Endothelial cell of coronary artery (primary cell): Measurements from ENCODE around the gene ZNF26. TPM values are rescaled to one million over a fixed set of nuclear protein-coding genes. Genes with fewer than 3 reads are reported as not detected.

Experiments used
- total RNA-seq: library from RNA; depleted of rRNA; stranded (reverse); fragments of >200 nt; gene quantifications from 2 replicates; pipeline ENCODE4 v1.2.3, GENCODE V29; 2014

ZNF26 gene, protein sequence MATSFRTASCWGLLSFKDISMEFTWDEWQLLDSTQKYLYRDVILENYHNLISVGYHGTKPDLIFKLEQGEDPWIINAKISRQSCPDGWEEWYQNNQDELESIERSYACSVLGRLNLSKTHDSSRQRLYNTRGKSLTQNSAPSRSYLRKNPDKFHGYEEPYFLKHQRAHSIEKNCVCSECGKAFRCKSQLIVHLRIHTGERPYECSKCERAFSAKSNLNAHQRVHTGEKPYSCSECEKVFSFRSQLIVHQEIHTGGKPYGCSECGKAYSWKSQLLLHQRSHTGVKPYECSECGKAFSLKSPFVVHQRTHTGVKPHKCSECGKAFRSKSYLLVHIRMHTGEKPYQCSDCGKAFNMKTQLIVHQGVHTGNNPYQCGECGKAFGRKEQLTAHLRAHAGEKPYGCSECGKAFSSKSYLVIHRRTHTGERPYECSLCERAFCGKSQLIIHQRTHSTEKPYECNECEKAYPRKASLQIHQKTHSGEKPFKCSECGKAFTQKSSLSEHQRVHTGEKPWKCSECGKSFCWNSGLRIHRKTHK
- total RNA-seq: 10.0 and 12.1 TPM in 2 replicates

GRCh38 chr12:132986001-132986884 is at the start of gene ZNF26:
Gene ZNF26, plus strand, starts transcription at chr12:132986367. Its CDS starts 474 bp downstream, at chr12:132986841.

GRCh38 chr12:132956011-132956788 is 30.0 kb upstream of the ZNF26 start, which contains the start of gene ZNF605:
Gene ZNF605, minus strand, starts transcription at chr12:132956306. Its CDS starts 10,671 bp downstream, at chr12:132945635.

DNA sequence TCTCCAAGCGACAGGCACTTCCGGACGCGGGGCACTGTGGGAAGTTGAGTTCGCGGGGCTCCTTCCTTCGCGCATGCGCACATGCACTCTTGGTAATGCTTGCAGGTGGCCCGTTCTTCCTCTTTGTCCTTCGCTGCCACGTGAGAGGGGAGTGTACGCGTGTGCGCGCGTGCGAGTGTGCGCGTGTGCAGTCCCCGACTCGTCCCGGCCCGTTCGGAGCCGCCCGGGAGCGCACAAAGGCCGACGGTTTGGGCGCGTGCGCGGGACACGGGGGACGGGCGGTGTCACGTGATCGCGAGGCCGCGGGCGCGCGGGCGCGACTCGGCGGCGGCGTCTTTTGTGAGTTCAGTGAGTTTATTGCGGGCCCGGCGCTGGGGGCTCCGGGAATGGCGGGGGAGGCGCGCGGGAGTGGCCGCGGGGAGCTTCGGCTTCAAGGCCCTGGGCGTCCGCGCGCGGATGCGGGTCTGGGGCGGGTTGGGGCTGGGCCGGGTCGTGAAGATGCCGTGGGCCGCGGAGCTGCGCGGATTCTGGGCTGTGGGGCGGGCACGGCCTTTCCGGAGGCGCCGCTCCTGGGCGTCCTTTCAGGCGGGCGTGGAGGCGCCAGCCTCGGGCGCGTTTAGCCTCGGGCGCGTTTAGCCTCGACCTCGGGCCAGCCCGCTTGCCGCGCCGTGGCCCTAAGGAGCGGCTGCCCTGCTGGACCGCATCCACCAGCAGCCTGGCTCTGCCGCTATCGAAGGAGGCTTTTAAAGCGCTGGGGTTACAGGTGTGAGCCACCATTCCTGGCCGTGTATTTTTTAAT is 51.2 kb downstream of the ZNF26 start, which contains the start of gene ZNF84:
ZNF84 (plus strand) TSS at position 303 of the 799 bp plus-strand sequence. CDS start 3,959 bp downstream, outside the sequence.

Other genes starting within 250 kb of the ZNF26 start
- 63.6 and 76.9 TPM in 2 replicates for gene ANKLE2, start 224.5 kb upstream of the ZNF26 start, total RNA-seq
- 91.4 and 123 TPM in 2 replicates for gene GOLGA3, start 157.5 kb upstream of the ZNF26 start, total RNA-seq
- 34.7 and 48.0 TPM in 2 replicates for gene CHFR, start 98.8 kb upstream of the ZNF26 start, total RNA-seq
- gene ZNF605, start 30.1 kb upstream of the ZNF26 start, total RNA-seq: 4.4 and 9.1 TPM in 2 replicates
- 22.8 and 26.4 TPM in 2 replicates for gene ZNF84, start 51.1 kb downstream of the ZNF26 start, total RNA-seq
- gene ZNF140, start 94.6 kb downstream of the ZNF26 start, total RNA-seq: 27.8 and 29.5 TPM in 2 replicates
- 0.54 and 1.0 TPM in 2 replicates for gene ZNF891, start 143.9 kb downstream of the ZNF26 start, total RNA-seq
- 5.0 and 5.6 TPM in 2 replicates for gene ZNF10, start 144.3 kb downstream of the ZNF26 start, total RNA-seq
- 24.8 and 28.7 TPM in 2 replicates for gene ZNF268, start 195.1 kb downstream of the ZNF26 start, total RNA-seq
- gene ANHX, start 249.5 kb downstream of the ZNF26 start, total RNA-seq: not detected in 2 replicates